CD4-positive, alpha-beta T cell treated with Interleukin-1 beta for 1 hour (primary cell): ENCODE data around the gene QKI.

Source experiments
- DNase-seq, 2 donors: peaks; one replicate each; pipeline ENCODE4 v3.0.0-alpha.2; 2020 to 2022

The QKI gene

GRCh38 chr6:163490826-163491577 lies 76.5 kb downstream of the QKI start:
- DNase-seq: peak in 1 of 2 donors; percentile 8

- no peak for DNase-seq
Observed at GRCh38 chr6:163491737-163492300, 77.3 kb downstream of the QKI start.

- DNase-seq: no peak
Observed at GRCh38 chr6:163494279-163494727, 79.8 kb downstream of the QKI start.

GRCh38 chr6:163496205-163496604 lies 81.7 kb downstream of the QKI start:
- DNase-seq: no peak

GRCh38 chr6:163500105-163500504 lies 85.6 kb downstream of the QKI start:
- no peak for DNase-seq

GRCh38 chr6:163501026-163501425 lies 86.5 kb downstream of the QKI start:
- DNase-seq: no peak

- DNase-seq: no peak
Observed at GRCh38 chr6:163501439-163501838, 86.9 kb downstream of the QKI start.

GRCh38 chr6:163504984-163505640 lies 90.6 kb downstream of the QKI start:
- DNase-seq: no peak

- DNase-seq: no peak
Observed at GRCh38 chr6:163507965-163508364, 93.4 kb downstream of the QKI start.

GRCh38 chr6:163513003-163513402 lies 98.5 kb downstream of the QKI start:
- no peak for DNase-seq

- no peak for DNase-seq
Observed at GRCh38 chr6:163513570-163514166, 99.2 kb downstream of the QKI start.

- DNase-seq: no peak
Observed at GRCh38 chr6:163516908-163517307, 102.4 kb downstream of the QKI start.

GRCh38 chr6:163520956-163521355 lies 106.4 kb downstream of the QKI start:
- no peak for DNase-seq

- no peak for DNase-seq
Observed at GRCh38 chr6:163522033-163522432, 107.5 kb downstream of the QKI start.

- DNase-seq: no peak
Observed at GRCh38 chr6:163525926-163526325, 111.4 kb downstream of the QKI start.

- DNase-seq: no peak
Observed at GRCh38 chr6:163526346-163526745, 111.8 kb downstream of the QKI start.

GRCh38 chr6:163527291-163527690 lies 112.8 kb downstream of the QKI start:
- no peak for DNase-seq

GRCh38 chr6:163529605-163530004 lies 115.1 kb downstream of the QKI start:
- no peak for DNase-seq

- DNase-seq: no peak
Observed at GRCh38 chr6:163530406-163530805, 115.9 kb downstream of the QKI start.

- DNase-seq: no peak
Observed at GRCh38 chr6:163531122-163531521, 116.6 kb downstream of the QKI start.

- no peak for DNase-seq
Observed at GRCh38 chr6:163532526-163533078, 118.1 kb downstream of the QKI start.

- DNase-seq: no peak
Observed at GRCh38 chr6:163533443-163533842, 118.9 kb downstream of the QKI start.

GRCh38 chr6:163536770-163537169 lies 122.3 kb downstream of the QKI start:
- DNase-seq: no peak
